Measurements from ENCODE around the gene SRRM4.

The SRRM4 gene

DNA sequence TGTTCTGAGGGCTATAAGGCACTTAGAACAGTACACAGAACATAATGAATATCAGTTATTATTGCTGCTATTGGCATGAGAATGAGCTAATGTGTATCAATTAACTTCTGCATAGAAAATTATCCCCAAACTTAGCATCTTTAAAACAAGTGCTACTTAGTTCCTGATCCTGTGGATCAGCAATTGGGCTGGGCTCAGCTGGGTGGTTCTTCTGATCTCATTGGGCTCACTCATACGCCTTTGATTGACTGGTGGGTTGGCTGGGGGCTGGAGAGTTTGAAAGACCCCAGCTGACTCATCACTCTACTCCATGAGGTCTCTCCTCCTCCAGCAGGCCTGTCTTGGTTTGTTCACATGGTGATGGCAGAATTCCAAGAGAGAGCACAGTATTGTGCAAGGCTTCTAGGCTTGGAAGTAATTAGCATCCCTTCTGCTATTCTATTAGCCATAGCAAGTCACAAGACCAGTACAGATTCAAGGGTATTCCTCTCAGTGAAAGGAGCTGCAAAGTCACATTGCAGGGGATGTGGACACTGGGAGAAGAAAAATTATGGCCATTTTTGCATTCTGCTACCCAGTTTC lies 170.2 kb downstream of the SRRM4 start:
- H3K4me3 ChIP-seq (ENCODE audit: severe bottlenecking) = no peak overlapping the region
- DNase-seq (ENCODE audit: low spot score) (no peak), ATAC-seq (ENCODE audit: low read depth) (no peak)
- TF ChIP-seq CTCF (IDR thresholded peaks at IDR 0.05; ENCODE audit: poor library complexity, severe bottlenecking) = no peak
- H3K36me3 ChIP-seq (ENCODE audit: low read depth) = no peaks in the 10 kb centered on the region
- no peak overlapping the region for H3K27ac ChIP-seq (ENCODE audit: poor library complexity, severe bottlenecking)
- no peaks in the 10 kb centered on the region for H3K9me3 ChIP-seq (ENCODE audit: severe bottlenecking)
- no peaks in the 10 kb centered on the region for H3K27me3 ChIP-seq (ENCODE audit: insufficient read depth, poor library complexity, severe bottlenecking)
- no peaks in the 10 kb centered on the region for H3K4me1 ChIP-seq (ENCODE audit: insufficient read depth, poor library complexity, severe bottlenecking)

- DNase-seq (ENCODE audit: low spot score) (no peak), ATAC-seq (ENCODE audit: low read depth) (peak; percentile 50; the same call in 2 of the 3 replicates)
- Histone ChIP-seq H3K27ac (ENCODE audit: poor library complexity, severe bottlenecking) (no peak overlapping the region), H3K36me3 (ENCODE audit: low read depth) (no peaks in the 10 kb centered on the region), H3K4me3 (ENCODE audit: severe bottlenecking) (no peak overlapping the region), H3K4me1 (ENCODE audit: insufficient read depth, poor library complexity, severe bottlenecking) (no peaks in the 10 kb centered on the region), H3K27me3 (ENCODE audit: insufficient read depth, poor library complexity, severe bottlenecking) (no peaks in the 10 kb centered on the region), H3K9me3 (ENCODE audit: severe bottlenecking) (no peaks in the 10 kb centered on the region)
- no peak for TF ChIP-seq CTCF (IDR thresholded peaks at IDR 0.05; ENCODE audit: poor library complexity, severe bottlenecking)
Observed at GRCh38 chr12:119153477-119154434, 172.4 kb downstream of the SRRM4 start.

DNA sequence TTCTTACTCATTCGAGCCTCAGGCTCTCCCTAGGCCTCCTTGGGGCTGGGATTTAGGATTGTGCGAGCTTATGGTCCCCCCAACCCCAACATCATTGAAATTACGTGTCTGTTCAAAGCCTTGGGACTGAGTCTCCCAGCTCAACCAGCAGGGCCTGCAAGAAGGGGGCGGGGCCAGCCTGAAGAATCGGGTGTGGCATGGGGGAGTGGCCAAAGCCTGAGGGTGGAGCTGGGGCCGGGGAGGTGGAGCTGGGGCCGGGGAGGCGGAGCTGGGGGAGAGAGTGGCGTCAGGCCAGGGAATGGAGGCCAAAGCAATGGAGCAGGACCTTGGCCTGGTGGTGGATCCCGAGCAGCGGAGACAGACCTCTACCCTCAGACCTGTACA lies 173.1 kb downstream of the SRRM4 start:
- no peak for TF ChIP-seq CTCF (IDR thresholded peaks at IDR 0.05; ENCODE audit: poor library complexity, severe bottlenecking)
- no peak overlapping the region for H3K4me3 ChIP-seq (ENCODE audit: severe bottlenecking)
- H3K27ac ChIP-seq (ENCODE audit: poor library complexity, severe bottlenecking) = no peak overlapping the region

GRCh38 chr12:119156401-119157044 lies 175.2 kb downstream of the SRRM4 start:
- Histone ChIP-seq H3K36me3 (ENCODE audit: low read depth) (no peaks in the 10 kb centered on the region), H3K27me3 (ENCODE audit: insufficient read depth, poor library complexity, severe bottlenecking) (no peaks in the 10 kb centered on the region), H3K4me3 (ENCODE audit: severe bottlenecking) (no peak overlapping the region), H3K4me1 (ENCODE audit: insufficient read depth, poor library complexity, severe bottlenecking) (no peaks in the 10 kb centered on the region), H3K27ac (ENCODE audit: poor library complexity, severe bottlenecking) (no peak overlapping the region), H3K9me3 (ENCODE audit: severe bottlenecking) (no peaks in the 10 kb centered on the region)
- ATAC-seq (ENCODE audit: low read depth) (no peak), DNase-seq (ENCODE audit: low spot score) (no peak)
- no peak for TF ChIP-seq CTCF (IDR thresholded peaks at IDR 0.05; ENCODE audit: poor library complexity, severe bottlenecking)

More for the DNA sequence above, 173.1 kb downstream of the SRRM4 start:
- DNase-seq (ENCODE audit: low spot score) = no peak
- no peaks in the 10 kb centered on the region for H3K9me3 ChIP-seq (ENCODE audit: severe bottlenecking)
- no peaks in the 10 kb centered on the region for H3K4me1 ChIP-seq (ENCODE audit: insufficient read depth, poor library complexity, severe bottlenecking)
- no peak for ATAC-seq (ENCODE audit: low read depth)
- H3K36me3 ChIP-seq (ENCODE audit: low read depth) = no peaks in the 10 kb centered on the region
- no peaks in the 10 kb centered on the region for H3K27me3 ChIP-seq (ENCODE audit: insufficient read depth, poor library complexity, severe bottlenecking)
